ENCODE results near the gene IPO9.

DNA sequence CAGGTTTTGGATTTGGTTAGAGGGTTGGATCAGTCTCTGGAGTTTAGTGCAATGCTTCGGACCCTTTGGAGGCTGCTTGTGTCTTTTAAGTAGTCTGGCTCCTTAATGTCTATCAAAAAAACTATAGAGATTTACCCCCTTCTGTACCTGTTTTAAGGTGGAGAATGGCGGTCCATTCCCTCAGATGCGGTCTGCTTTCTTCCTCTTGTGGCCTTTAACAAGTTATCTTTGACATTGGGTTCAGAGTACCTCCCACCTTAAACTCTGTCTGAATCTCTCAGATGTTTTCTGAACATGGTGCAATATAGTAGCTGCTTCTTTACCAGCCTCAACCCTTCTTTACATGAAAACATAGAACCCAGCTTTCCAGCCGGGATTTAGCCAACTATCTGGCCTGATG is 2.4 kb downstream of the IPO9 start:
- no peak for TF ChIP-seq EZH2 (IDR thresholded peaks at IDR 0.05; ENCODE audit: borderline replicate concordance, insufficient read depth, low read depth, low read length, poor library complexity, severe bottlenecking)
- TF ChIP-seq CTCF (IDR thresholded peaks at IDR 0.05), result no peak
